ENCODE results near the gene ADPRH. TPM values are rescaled to one million over a fixed set of nuclear protein-coding genes. Genes with fewer than 3 reads are reported as not detected.
"Not testable (repeated sequence)": the region's sequence is repeated elsewhere in the genome, so short reads cannot be mapped to it uniquely, and the experiment has no call there.

Gene ADPRH
- total RNA-seq, 1 donor from 2014 or later, result 1.1 TPM

DNA sequence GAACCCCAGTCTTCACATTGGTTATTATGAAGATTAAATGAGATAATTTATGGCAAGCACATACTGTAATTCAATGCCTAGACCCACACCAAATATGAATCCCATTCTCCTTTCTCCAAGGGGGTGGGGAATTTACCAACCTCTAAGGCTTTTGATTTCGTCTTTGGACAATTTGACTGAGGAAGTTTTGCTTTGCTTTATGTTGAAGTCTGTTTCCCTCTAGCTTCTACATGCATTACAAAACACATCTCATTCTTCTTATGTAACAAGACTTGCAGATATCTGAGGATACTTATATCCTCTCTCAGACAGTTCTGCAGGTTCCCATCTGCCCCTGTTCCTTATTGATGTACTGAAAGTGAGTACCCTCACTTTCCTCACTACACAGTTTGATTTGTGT, 32.1 kb upstream of the ADPRH start:
- H3K4me1 Mint-ChIP-seq (ENCODE audit: low read depth, unreplicated experiment), result no peaks in the 10 kb centered on the region
- H3K27ac Mint-ChIP-seq (ENCODE audit: unreplicated experiment), result no peak overlapping the region
- TF ChIP-seq, protein P1, sequence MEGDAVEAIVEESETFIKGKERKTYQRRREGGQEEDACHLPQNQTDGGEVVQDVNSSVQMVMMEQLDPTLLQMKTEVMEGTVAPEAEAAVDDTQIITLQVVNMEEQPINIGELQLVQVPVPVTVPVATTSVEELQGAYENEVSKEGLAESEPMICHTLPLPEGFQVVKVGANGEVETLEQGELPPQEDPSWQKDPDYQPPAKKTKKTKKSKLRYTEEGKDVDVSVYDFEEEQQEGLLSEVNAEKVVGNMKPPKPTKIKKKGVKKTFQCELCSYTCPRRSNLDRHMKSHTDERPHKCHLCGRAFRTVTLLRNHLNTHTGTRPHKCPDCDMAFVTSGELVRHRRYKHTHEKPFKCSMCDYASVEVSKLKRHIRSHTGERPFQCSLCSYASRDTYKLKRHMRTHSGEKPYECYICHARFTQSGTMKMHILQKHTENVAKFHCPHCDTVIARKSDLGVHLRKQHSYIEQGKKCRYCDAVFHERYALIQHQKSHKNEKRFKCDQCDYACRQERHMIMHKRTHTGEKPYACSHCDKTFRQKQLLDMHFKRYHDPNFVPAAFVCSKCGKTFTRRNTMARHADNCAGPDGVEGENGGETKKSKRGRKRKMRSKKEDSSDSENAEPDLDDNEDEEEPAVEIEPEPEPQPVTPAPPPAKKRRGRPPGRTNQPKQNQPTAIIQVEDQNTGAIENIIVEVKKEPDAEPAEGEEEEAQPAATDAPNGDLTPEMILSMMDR (IDR thresholded peaks at IDR 0.05; ENCODE audit: partially characterized antibody, unreplicated experiment), result no peak
- H3K9me3 Mint-ChIP-seq (ENCODE audit: unreplicated experiment), result no peaks in the 10 kb centered on the region
- peaks cover 4% of the 10 kb centered on the region for H3K36me3 Mint-ChIP-seq (ENCODE audit: unreplicated experiment)
- no peak overlapping the region for H3K4me3 Mint-ChIP-seq (ENCODE audit: unreplicated experiment)
- no peaks in the 10 kb centered on the region for H3K27me3 Mint-ChIP-seq (ENCODE audit: unreplicated experiment)
- no peak for DNase-seq

DNA sequence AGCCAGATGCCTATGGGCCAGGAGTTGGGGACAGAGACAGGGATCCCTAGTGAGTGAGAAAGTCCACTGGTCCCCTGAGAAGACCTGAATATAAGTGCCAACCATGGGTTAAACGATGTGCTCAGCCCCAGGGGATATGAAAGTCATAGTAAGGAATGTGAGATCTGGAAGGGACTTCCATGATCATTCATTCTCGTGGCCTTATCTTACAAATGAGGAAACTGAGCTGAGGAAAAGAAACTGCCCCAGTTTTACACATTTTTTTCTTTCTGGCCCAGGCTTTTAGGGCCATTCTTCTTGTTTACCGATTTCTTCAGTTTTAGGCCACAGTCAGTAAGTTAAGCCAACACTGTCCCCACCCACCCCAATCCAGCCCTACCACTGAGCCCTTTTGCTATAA, 31.0 kb upstream of the ADPRH start:
- H3K4me1 Mint-ChIP-seq (ENCODE audit: low read depth, unreplicated experiment), result no peaks in the 10 kb centered on the region

DNA sequence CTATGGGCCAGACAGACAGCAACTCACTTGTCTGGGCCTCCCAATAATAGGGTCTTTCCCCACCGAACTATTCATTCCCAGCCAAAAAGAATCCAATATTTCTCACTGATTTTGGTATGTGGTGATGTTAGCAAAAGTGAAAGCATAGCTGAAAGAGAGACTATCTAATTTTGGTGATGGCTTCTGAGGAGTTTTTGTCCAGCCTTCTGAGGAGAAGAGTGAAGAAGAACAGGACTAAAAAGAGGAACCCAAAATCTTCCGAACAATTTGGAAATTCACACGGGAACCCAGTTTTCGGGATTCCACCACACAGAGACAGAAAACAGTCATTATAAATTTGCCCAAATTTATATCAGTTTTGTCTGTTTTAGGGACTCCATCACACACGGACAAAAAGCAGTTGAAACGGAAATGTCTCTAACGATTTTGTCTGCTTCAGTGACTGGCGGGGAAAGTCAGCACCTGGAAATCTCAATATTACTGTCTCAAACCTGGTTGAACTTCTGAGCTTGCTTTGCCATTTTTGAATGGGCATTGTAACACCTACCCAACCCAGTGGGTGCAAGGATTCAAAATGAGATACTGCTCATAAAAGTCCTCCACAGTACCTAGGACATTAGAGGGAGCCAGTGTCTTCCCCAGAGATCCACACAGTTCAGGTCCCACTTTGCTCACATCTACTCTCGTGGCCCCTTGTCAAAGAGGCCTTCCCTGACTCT, 28.9 kb upstream of the ADPRH start:
- Mint-ChIP-seq H3K4me3 (ENCODE audit: unreplicated experiment) (no peak overlapping the region), H3K27ac (ENCODE audit: unreplicated experiment) (no peak overlapping the region), H3K4me1 (ENCODE audit: low read depth, unreplicated experiment) (no peaks in the 10 kb centered on the region), H3K9me3 (ENCODE audit: unreplicated experiment) (peaks cover 3% of the 10 kb centered on the region), H3K36me3 (ENCODE audit: unreplicated experiment) (peaks cover 4% of the 10 kb centered on the region), H3K27me3 (ENCODE audit: unreplicated experiment) (no peaks in the 10 kb centered on the region)
- no peak for DNase-seq
- TF ChIP-seq, protein P1 (IDR thresholded peaks at IDR 0.05; ENCODE audit: partially characterized antibody, unreplicated experiment), result no peak

More for the DNA sequence above, 31.0 kb upstream of the ADPRH start:
- TF ChIP-seq, protein P1 (IDR thresholded peaks at IDR 0.05; ENCODE audit: partially characterized antibody, unreplicated experiment), result no peak
- Mint-ChIP-seq H3K4me3 (ENCODE audit: unreplicated experiment) (no peak overlapping the region), H3K36me3 (ENCODE audit: unreplicated experiment) (peaks cover 4% of the 10 kb centered on the region), H3K27me3 (ENCODE audit: unreplicated experiment) (no peaks in the 10 kb centered on the region), H3K9me3 (ENCODE audit: unreplicated experiment) (no peaks in the 10 kb centered on the region), H3K27ac (ENCODE audit: unreplicated experiment) (no peak overlapping the region)
- DNase-seq, result no peak

DNA sequence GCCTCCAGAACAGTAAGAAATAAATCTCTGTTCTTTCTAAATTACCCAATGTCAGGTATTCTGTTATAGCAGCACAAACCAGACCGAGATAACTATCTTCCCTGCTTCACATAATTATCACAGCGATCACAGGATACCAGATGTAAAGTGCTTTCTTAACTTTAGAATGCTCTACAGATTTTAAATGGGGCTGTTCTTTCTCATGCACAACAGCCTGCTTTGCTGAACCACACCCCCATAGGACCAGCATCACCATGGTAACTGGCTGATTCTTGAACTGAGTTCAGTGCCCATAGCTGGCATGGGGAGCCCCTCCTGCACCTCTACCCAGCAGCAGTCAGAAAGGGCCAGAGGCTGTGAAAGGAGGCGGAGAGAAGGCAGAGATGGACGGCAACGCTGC, 27.7 kb upstream of the ADPRH start:
- Mint-ChIP-seq H3K36me3 (ENCODE audit: unreplicated experiment) (peaks cover 4% of the 10 kb centered on the region), H3K4me1 (ENCODE audit: low read depth, unreplicated experiment) (no peaks in the 10 kb centered on the region), H3K27ac (ENCODE audit: unreplicated experiment) (no peak overlapping the region), H3K4me3 (ENCODE audit: unreplicated experiment) (no peak overlapping the region), H3K9me3 (ENCODE audit: unreplicated experiment) (peaks cover 3% of the 10 kb centered on the region), H3K27me3 (ENCODE audit: unreplicated experiment) (no peaks in the 10 kb centered on the region)
- TF ChIP-seq, protein P1 (IDR thresholded peaks at IDR 0.05; ENCODE audit: partially characterized antibody, unreplicated experiment), result no peak
- no peak for DNase-seq

DNA sequence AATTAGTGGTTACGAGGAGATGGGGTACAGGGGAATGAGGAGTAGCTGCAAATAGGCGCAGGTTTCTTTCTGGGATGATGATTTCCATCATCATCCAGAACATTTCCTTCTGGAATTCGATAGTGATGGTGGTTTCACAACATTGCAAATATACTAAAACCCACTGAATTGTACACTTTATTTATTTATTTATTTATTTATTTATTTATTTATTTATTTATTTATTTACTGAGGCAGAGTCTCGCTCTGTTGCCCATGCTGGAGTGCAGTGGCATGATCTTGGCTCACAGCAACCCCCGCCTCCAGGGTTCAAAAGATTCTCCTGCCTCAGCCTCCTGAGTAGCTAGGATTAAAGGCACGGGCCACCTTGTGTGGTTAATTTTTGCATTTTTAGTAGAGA, 26.4 kb upstream of the ADPRH start:
- not testable (repeated sequence) for H3K27me3 Mint-ChIP-seq (ENCODE audit: unreplicated experiment); H3K9me3 Mint-ChIP-seq (ENCODE audit: unreplicated experiment); H3K4me1 Mint-ChIP-seq (ENCODE audit: low read depth, unreplicated experiment); H3K27ac Mint-ChIP-seq (ENCODE audit: unreplicated experiment); H3K36me3 Mint-ChIP-seq (ENCODE audit: unreplicated experiment); H3K4me3 Mint-ChIP-seq (ENCODE audit: unreplicated experiment); DNase-seq

Data from glutamatergic neuron (in vitro differentiated cells).